Fibroblast of mammary gland (primary cell): Measurements from ENCODE around the gene HAUS3.
A peak's percentile ranks its signal among the peaks of the same experiment; 100 is the strongest.
"Not testable (repeated sequence)": the region's sequence is repeated elsewhere in the genome, so short reads cannot be mapped to it uniquely, and the experiment has no call there.

Experiments used
- DNase-seq: peaks from one replicate; pipeline ENCODE4 v3.0.0-alpha.2; 2010; ENCODE audit warnings: low read depth
- H3K4me3 ChIP-seq: 2 replicates; pipeline ENCODE4 v1.5.1; 2011; ENCODE audit warnings: low read depth, mild to moderate bottlenecking, low read length, moderate library complexity; ENCODE audit not compliant: control insufficient read depth
- CTCF ChIP-seq: conservative IDR thresholded peaks from 2 replicates; pipeline ENCODE4 v1.5.1; 2011; ENCODE audit warnings: low read depth, low read length, inconsistent platforms; ENCODE audit not compliant: control insufficient read depth, insufficient read depth

HAUS3 gene

GRCh38 chr4:2231082-2231481, 10.8 kb downstream of the HAUS3 start:
- no peak for TF ChIP-seq CTCF
- H3K4me3 ChIP-seq, result no peak overlapping the region
- no peak for DNase-seq

- TF ChIP-seq CTCF, result no peak
These were observed 15.7 kb downstream of the HAUS3 start for GRCh38 chr4:2226261-2226660.

GRCh38 chr4:2222838-2223237, 19.1 kb downstream of the HAUS3 start:
- no peak for DNase-seq
- TF ChIP-seq CTCF, result no peak
- H3K4me3 ChIP-seq, result no peak overlapping the region

More at GRCh38 chr4:2226261-2226660, 15.7 kb downstream of the HAUS3 start:
- H3K4me3 ChIP-seq, result no peak overlapping the region
- DNase-seq, result no peak

- DNase-seq, H3K4me3 ChIP-seq: not testable (repeated sequence)
These were observed 20.5 kb downstream of the HAUS3 start for GRCh38 chr4:2221378-2221777.

- peak; percentile 91 for TF ChIP-seq CTCF
- no peak overlapping the region for H3K4me3 ChIP-seq
- DNase-seq, result peak; percentile 64
These were observed 21.8 kb downstream of the HAUS3 start for GRCh38 chr4:2220016-2220630.

- H3K4me3 ChIP-seq, result no peak overlapping the region
- DNase-seq, result no peak
- no peak for TF ChIP-seq CTCF
These were observed 22.6 kb downstream of the HAUS3 start for GRCh38 chr4:2219233-2219760.

GRCh38 chr4:2218436-2218835, 23.5 kb downstream of the HAUS3 start:
- no peak for DNase-seq
- no peak for TF ChIP-seq CTCF
- H3K4me3 ChIP-seq, result no peak overlapping the region
